ENCODE results near the gene FAM180A.

DNA sequence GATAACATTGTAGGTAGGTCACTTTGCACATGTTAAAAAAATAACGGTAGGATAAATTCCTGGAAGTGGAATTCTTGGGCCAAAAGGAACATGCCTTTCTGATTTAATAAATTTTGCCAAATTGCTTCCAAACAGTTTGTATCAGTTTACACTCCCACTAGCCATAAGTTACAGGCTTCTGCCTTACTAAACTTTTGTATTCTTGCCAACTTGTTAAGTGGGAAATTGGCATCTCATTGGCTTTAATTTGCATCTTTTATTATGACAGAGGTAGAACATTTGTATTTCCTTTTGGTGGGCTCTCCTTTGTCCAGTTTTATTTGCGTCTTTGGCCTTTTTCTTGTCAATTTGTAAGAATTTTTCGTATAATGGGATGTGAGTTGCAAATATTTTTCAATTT, 38.3 kb upstream of the FAM180A start:
- TF ChIP-seq, protein P1, sequence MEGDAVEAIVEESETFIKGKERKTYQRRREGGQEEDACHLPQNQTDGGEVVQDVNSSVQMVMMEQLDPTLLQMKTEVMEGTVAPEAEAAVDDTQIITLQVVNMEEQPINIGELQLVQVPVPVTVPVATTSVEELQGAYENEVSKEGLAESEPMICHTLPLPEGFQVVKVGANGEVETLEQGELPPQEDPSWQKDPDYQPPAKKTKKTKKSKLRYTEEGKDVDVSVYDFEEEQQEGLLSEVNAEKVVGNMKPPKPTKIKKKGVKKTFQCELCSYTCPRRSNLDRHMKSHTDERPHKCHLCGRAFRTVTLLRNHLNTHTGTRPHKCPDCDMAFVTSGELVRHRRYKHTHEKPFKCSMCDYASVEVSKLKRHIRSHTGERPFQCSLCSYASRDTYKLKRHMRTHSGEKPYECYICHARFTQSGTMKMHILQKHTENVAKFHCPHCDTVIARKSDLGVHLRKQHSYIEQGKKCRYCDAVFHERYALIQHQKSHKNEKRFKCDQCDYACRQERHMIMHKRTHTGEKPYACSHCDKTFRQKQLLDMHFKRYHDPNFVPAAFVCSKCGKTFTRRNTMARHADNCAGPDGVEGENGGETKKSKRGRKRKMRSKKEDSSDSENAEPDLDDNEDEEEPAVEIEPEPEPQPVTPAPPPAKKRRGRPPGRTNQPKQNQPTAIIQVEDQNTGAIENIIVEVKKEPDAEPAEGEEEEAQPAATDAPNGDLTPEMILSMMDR (IDR thresholded peaks at IDR 0.05) = no peak
- no peak for TF ChIP-seq POLR2A (IDR thresholded peaks at IDR 0.05)

All from stomach (tissue), 4 donors.